ENCODE data around the gene TAPT1.

Gene TAPT1

GRCh38 chr4:16192057-16192456 lies 34.2 kb downstream of the TAPT1 start:
- H3K9me3 Mint-ChIP-seq: no peaks in the 10 kb centered on the region
- H3K36me3 Mint-ChIP-seq: peaks cover 36% of the 10 kb centered on the region
- no peak overlapping the region for H3K4me3 Mint-ChIP-seq
- no peak overlapping the region for H3K27ac Mint-ChIP-seq
- peaks cover 9% of the 10 kb centered on the region for H3K4me1 Mint-ChIP-seq
- no peaks in the 10 kb centered on the region for H3K27me3 Mint-ChIP-seq
- no peak for ATAC-seq

- no peaks in the 10 kb centered on the region for H3K27me3 Mint-ChIP-seq
Observed at GRCh38 chr4:16187455-16187854, 38.8 kb downstream of the TAPT1 start.

GRCh38 chr4:16186986-16187385 lies 39.3 kb downstream of the TAPT1 start:
- no peaks in the 10 kb centered on the region for H3K9me3 Mint-ChIP-seq
- H3K36me3 Mint-ChIP-seq: peaks cover 43% of the 10 kb centered on the region
- H3K27me3 Mint-ChIP-seq: no peaks in the 10 kb centered on the region
- H3K4me1 Mint-ChIP-seq: peaks cover 6% of the 10 kb centered on the region
- no peak for ATAC-seq
- H3K4me3 Mint-ChIP-seq: no peak overlapping the region
- H3K27ac Mint-ChIP-seq: no peak overlapping the region

More at GRCh38 chr4:16187455-16187854, 38.8 kb downstream of the TAPT1 start:
- ATAC-seq: no peak
- peaks cover 43% of the 10 kb centered on the region for H3K36me3 Mint-ChIP-seq
- H3K27ac Mint-ChIP-seq: no peak overlapping the region
- no peaks in the 10 kb centered on the region for H3K9me3 Mint-ChIP-seq
- no peak overlapping the region for H3K4me3 Mint-ChIP-seq
- H3K4me1 Mint-ChIP-seq: peaks cover 6% of the 10 kb centered on the region

GRCh38 chr4:16183604-16184003 lies 42.7 kb downstream of the TAPT1 start:
- H3K4me3 Mint-ChIP-seq: no peak overlapping the region
- no peak overlapping the region for H3K27ac Mint-ChIP-seq
- no peaks in the 10 kb centered on the region for H3K27me3 Mint-ChIP-seq
- H3K9me3 Mint-ChIP-seq: no peaks in the 10 kb centered on the region
- peaks cover 6% of the 10 kb centered on the region for H3K4me1 Mint-ChIP-seq
- no peak for ATAC-seq
- peaks cover 29% of the 10 kb centered on the region for H3K36me3 Mint-ChIP-seq

- Mint-ChIP-seq H3K4me1 (no peaks in the 10 kb centered on the region), H3K27ac (no peak overlapping the region), H3K27me3 (no peaks in the 10 kb centered on the region), H3K36me3 (peaks cover 13% of the 10 kb centered on the region), H3K9me3 (no peaks in the 10 kb centered on the region), H3K4me3 (no peak overlapping the region)
- ATAC-seq: no peak
Observed at GRCh38 chr4:16176621-16177020, 49.6 kb downstream of the TAPT1 start.

- H3K27ac Mint-ChIP-seq: no peak overlapping the region
- no peak overlapping the region for H3K4me3 Mint-ChIP-seq
- H3K36me3 Mint-ChIP-seq: peaks cover 37% of the 10 kb centered on the region
- ATAC-seq: no peak
- no peaks in the 10 kb centered on the region for H3K9me3 Mint-ChIP-seq
- H3K27me3 Mint-ChIP-seq: no peaks in the 10 kb centered on the region
- H3K4me1 Mint-ChIP-seq: no peaks in the 10 kb centered on the region
Observed at GRCh38 chr4:16171831-16172230, 54.4 kb downstream of the TAPT1 start.

- Mint-ChIP-seq H3K27me3 (no peaks in the 10 kb centered on the region), H3K4me3 (no peak overlapping the region), H3K27ac (no peak overlapping the region), H3K9me3 (no peaks in the 10 kb centered on the region), H3K36me3 (peaks cover 60% of the 10 kb centered on the region), H3K4me1 (no peaks in the 10 kb centered on the region)
- no peak for ATAC-seq
Observed at GRCh38 chr4:16169490-16169889, 56.8 kb downstream of the TAPT1 start.

- Mint-ChIP-seq H3K36me3 (peaks cover 67% of the 10 kb centered on the region), H3K4me3 (no peak overlapping the region), H3K4me1 (no peaks in the 10 kb centered on the region), H3K9me3 (no peaks in the 10 kb centered on the region), H3K27me3 (no peaks in the 10 kb centered on the region), H3K27ac (no peak overlapping the region)
- no peak for ATAC-seq
Observed at GRCh38 chr4:16168710-16169388, 57.4 kb downstream of the TAPT1 start.

- no peak overlapping the region for H3K4me3 Mint-ChIP-seq
- H3K27me3 Mint-ChIP-seq: no peaks in the 10 kb centered on the region
- H3K9me3 Mint-ChIP-seq: no peaks in the 10 kb centered on the region
- peaks cover 74% of the 10 kb centered on the region for H3K36me3 Mint-ChIP-seq
- no peak overlapping the region for H3K27ac Mint-ChIP-seq
- ATAC-seq: no peak
- no peaks in the 10 kb centered on the region for H3K4me1 Mint-ChIP-seq
Observed at GRCh38 chr4:16168144-16168543, 58.1 kb downstream of the TAPT1 start.

- Mint-ChIP-seq H3K9me3 (no peaks in the 10 kb centered on the region), H3K36me3 (peaks cover 85% of the 10 kb centered on the region), H3K27ac (no peak overlapping the region), H3K4me3 (no peak overlapping the region), H3K27me3 (no peaks in the 10 kb centered on the region), H3K4me1 (no peaks in the 10 kb centered on the region)
- no peak for ATAC-seq
Observed at GRCh38 chr4:16165931-16166330, 60.3 kb downstream of the TAPT1 start.

- H3K9me3 Mint-ChIP-seq: no peaks in the 10 kb centered on the region
Observed at GRCh38 chr4:16162891-16163290, 63.4 kb downstream of the TAPT1 start.

GRCh38 chr4:16161851-16162408 lies 64.3 kb downstream of the TAPT1 start:
- ATAC-seq: no peak
- Mint-ChIP-seq H3K27ac (no peak overlapping the region), H3K27me3 (no peaks in the 10 kb centered on the region), H3K4me3 (no peak overlapping the region), H3K36me3 (peaks cover 53% of the 10 kb centered on the region), H3K4me1 (no peaks in the 10 kb centered on the region), H3K9me3 (no peaks in the 10 kb centered on the region)

More at GRCh38 chr4:16162891-16163290, 63.4 kb downstream of the TAPT1 start:
- H3K27me3 Mint-ChIP-seq: no peaks in the 10 kb centered on the region
- H3K36me3 Mint-ChIP-seq: peaks cover 59% of the 10 kb centered on the region
- ATAC-seq: no peak
- H3K4me1 Mint-ChIP-seq: no peaks in the 10 kb centered on the region
- no peak overlapping the region for H3K27ac Mint-ChIP-seq
- no peak overlapping the region for H3K4me3 Mint-ChIP-seq

- no peaks in the 10 kb centered on the region for H3K9me3 Mint-ChIP-seq
- ATAC-seq: no peak
- H3K4me1 Mint-ChIP-seq: no peaks in the 10 kb centered on the region
- no peaks in the 10 kb centered on the region for H3K27me3 Mint-ChIP-seq
- H3K4me3 Mint-ChIP-seq: no peak overlapping the region
- no peak overlapping the region for H3K27ac Mint-ChIP-seq
- peaks cover 39% of the 10 kb centered on the region for H3K36me3 Mint-ChIP-seq
Observed at GRCh38 chr4:16160457-16160856, 65.8 kb downstream of the TAPT1 start.

GRCh38 chr4:16159286-16159685 lies 67.0 kb downstream of the TAPT1 start:
- H3K9me3 Mint-ChIP-seq: no peaks in the 10 kb centered on the region
- no peak for ATAC-seq
- no peaks in the 10 kb centered on the region for H3K27me3 Mint-ChIP-seq
- no peaks in the 10 kb centered on the region for H3K4me1 Mint-ChIP-seq
- H3K4me3 Mint-ChIP-seq: no peak overlapping the region
- peaks cover 28% of the 10 kb centered on the region for H3K36me3 Mint-ChIP-seq
- no peak overlapping the region for H3K27ac Mint-ChIP-seq

GRCh38 chr4:16158504-16158852 lies 67.8 kb downstream of the TAPT1 start:
- Mint-ChIP-seq H3K27me3 (no peaks in the 10 kb centered on the region), H3K27ac (no peak overlapping the region), H3K4me1 (no peaks in the 10 kb centered on the region), H3K36me3 (peaks cover 20% of the 10 kb centered on the region), H3K9me3 (no peaks in the 10 kb centered on the region), H3K4me3 (no peak overlapping the region)
- no peak for ATAC-seq
